Thoracic aorta (tissue), 2 donors: ENCODE measurements around the gene PKNOX2. TPM values are rescaled to one million over a fixed set of nuclear protein-coding genes. Genes with fewer than 3 reads are reported as not detected.

Experiments
- ATAC-seq: fragments of 150-250 bp; one replicate; pipeline ENCODE4 v1.8.0; 2017; ENCODE audit warnings: low read depth; ENCODE audit not compliant: insufficient number of reproducible peaks, low FRiP score
- DNase-seq: peaks from one replicate; pipeline ENCODE4 v3.0.0-alpha.2; 2020; ENCODE audit warnings: low spot score
- H3K27ac ChIP-seq, 2 donors: fragments of 200-600 bp; sonication (generic); 1 replicate in 1 of 2; 2 replicates in 1 of 2; pipeline ENCODE4 v1.5.1; 2016; ENCODE audit warnings: mild to moderate bottlenecking in 2 of 2, moderate library complexity in 2 of 2
- H3K27me3 ChIP-seq: fragments of 200-600 bp; sonication (generic); replicated peaks from 2 replicates; pipeline ENCODE4 v1.6.0; 2016; ENCODE audit warnings: mild to moderate bottlenecking; ENCODE audit not compliant: insufficient read depth
- H3K36me3 ChIP-seq: fragments of 200-600 bp; sonication (generic); one replicate; pipeline ENCODE4 v1.5.1; 2016
- H3K4me1 ChIP-seq, 2 donors: fragments of 200-600 bp; sonication (generic); 1 replicate in 1 of 2; 2 replicates in 1 of 2; pipeline versions ENCODE4 v1.5.1 to v1.6.0; 2016; ENCODE audit warnings: low read depth in 2 of 2, mild to moderate bottlenecking in 1 of 2; ENCODE audit not compliant: control insufficient read depth in 1 of 2
- H3K4me3 ChIP-seq: fragments of 200-600 bp; sonication (generic); 2 replicates; pipeline ENCODE4 v1.5.1; 2016; ENCODE audit warnings: mild to moderate bottlenecking
- H3K9me3 ChIP-seq: fragments of 200-600 bp; sonication (generic); 2 replicates; pipeline ENCODE4 v1.5.1; 2016
- total RNA-seq, 2 donors: library from RNA; depleted of rRNA; stranded (reverse); fragments of >200 nt; gene quantifications; one replicate each; pipeline versions ENCODE4 v1.1.0 to v1.2.3, GENCODE V29; 2016
- TF ChIP-seq, protein P1 (sequence below): fragments of 200-600 bp; sonication (generic); IDR thresholded peaks from one replicate; pipeline ENCODE4 v1.5.1; 2019; ENCODE audit warnings: antibody characterized with exemption

PKNOX2 gene
- total RNA-seq, 2 donors from 2014 or later = 1.4 to 9.2 TPM

DNA sequence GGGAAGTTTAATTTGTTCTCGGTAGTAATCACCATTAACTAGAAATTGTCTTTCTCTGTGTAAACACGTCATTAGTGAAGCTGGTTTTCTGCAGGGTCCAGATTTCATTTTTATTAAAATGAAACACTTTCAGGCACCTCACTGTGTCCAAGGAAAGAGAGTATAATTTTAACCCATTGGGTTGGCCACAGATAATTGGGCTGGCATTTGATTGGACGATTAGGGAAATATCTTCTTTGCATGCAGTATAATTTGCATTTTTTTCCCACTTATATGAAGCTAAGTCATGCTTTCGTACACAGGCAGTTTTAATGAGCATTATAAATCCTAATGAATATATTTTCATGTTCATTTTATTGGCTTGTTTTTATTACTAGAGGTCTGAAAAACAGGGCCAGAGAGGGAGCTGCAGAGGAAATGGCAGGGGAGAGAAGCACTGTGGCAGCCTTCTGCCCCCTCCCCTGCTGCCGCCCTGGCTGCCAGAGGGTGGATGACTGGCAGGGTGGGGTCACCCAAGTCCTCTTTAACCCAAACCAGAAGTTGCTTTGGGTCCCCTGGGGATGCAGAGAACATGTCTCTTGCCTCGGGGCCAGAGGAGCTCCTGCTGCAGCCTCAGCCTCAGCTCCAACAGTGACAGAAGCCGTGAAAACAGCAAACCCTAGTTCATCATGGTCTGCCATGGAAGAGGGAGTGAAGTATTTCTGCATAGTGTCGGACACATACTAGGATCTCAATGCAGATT is 93.9 kb downstream of the PKNOX2 start:
- H3K27me3 ChIP-seq = no peaks in the 10 kb centered on the region
- no peaks in the 10 kb centered on the region for H3K9me3 ChIP-seq
- H3K4me1 ChIP-seq = peaks cover 19 to 24% of the 10 kb centered on the region in 2 donors
- TF ChIP-seq, protein P1, sequence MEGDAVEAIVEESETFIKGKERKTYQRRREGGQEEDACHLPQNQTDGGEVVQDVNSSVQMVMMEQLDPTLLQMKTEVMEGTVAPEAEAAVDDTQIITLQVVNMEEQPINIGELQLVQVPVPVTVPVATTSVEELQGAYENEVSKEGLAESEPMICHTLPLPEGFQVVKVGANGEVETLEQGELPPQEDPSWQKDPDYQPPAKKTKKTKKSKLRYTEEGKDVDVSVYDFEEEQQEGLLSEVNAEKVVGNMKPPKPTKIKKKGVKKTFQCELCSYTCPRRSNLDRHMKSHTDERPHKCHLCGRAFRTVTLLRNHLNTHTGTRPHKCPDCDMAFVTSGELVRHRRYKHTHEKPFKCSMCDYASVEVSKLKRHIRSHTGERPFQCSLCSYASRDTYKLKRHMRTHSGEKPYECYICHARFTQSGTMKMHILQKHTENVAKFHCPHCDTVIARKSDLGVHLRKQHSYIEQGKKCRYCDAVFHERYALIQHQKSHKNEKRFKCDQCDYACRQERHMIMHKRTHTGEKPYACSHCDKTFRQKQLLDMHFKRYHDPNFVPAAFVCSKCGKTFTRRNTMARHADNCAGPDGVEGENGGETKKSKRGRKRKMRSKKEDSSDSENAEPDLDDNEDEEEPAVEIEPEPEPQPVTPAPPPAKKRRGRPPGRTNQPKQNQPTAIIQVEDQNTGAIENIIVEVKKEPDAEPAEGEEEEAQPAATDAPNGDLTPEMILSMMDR = no peak
- H3K27ac ChIP-seq = no peak overlapping the region
- ATAC-seq (no peak), DNase-seq (no peak)
- H3K36me3 ChIP-seq = no peaks in the 10 kb centered on the region
- no peak overlapping the region for H3K4me3 ChIP-seq

DNA sequence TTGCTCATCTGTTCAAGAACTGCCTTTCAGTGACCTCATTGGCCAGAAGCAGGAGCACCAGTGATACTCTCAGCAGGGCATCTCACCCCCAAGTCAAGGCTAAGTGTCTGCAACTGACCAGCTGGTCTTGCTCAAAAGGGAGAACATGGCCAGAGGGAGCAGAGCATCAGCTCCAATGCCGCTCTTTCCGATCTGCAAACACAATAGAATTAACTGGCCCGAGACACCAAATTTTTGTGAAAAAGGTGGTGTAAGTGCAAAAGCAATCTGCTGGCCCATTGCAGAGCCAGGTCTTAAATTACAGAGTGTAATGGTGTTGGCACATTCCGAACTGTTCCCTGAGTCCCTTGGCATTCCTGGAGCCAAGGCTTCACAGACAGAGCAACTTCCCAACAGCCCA is 97.0 kb downstream of the PKNOX2 start:
- no peaks in the 10 kb centered on the region for H3K36me3 ChIP-seq
- H3K4me3 ChIP-seq = no peak overlapping the region
- no peak for ATAC-seq
- H3K27me3 ChIP-seq = no peaks in the 10 kb centered on the region
- DNase-seq = no peak
- TF ChIP-seq, protein P1 = no peak
- H3K27ac ChIP-seq = no peak overlapping the region
- no peaks in the 10 kb centered on the region for H3K9me3 ChIP-seq
- H3K4me1 ChIP-seq = peaks cover 19 to 31% of the 10 kb centered on the region in 2 donors

DNA sequence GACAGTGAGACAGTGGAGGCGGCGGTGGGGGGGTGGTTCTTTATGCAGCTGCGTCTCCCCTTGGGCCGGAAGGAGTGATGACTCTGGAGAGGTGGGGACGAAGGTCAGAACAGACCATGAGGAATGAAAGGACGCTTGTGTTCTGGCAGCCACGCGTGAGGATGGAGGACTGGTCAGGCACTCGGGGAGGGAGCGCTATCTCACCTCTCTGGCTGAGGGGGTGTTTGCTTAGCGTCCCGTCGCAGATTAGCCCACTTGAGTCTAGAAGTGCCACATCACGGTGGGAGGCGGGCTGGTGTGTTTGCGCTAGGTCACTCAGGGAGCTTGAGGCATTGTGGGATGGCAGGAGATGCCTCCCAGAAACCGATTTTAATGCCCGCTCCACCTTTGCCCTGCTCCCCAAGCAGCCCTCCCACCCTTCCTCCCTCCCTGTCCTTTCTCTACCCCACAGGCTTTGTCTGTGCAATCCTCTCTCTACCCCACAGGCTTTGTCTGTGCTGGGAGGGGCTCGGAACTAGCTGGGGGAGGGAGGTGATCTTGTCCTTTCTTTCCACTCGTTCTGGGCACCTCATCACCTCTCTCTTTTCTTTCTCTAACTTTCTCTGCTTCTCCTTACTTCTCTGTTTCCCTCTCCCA is 97.8 kb downstream of the PKNOX2 start:
- ATAC-seq (no peak), DNase-seq (no peak)
- Histone ChIP-seq H3K9me3 (no peaks in the 10 kb centered on the region), H3K27me3 (no peaks in the 10 kb centered on the region), H3K27ac (peak overlapping the region in 1 of 2 donors; percentile 43), H3K4me1 (peaks cover 19 to 31% of the 10 kb centered on the region in 2 donors), H3K36me3 (no peaks in the 10 kb centered on the region), H3K4me3 (peak overlapping the region; percentile 51)
- TF ChIP-seq, protein P1 = no peak

DNA sequence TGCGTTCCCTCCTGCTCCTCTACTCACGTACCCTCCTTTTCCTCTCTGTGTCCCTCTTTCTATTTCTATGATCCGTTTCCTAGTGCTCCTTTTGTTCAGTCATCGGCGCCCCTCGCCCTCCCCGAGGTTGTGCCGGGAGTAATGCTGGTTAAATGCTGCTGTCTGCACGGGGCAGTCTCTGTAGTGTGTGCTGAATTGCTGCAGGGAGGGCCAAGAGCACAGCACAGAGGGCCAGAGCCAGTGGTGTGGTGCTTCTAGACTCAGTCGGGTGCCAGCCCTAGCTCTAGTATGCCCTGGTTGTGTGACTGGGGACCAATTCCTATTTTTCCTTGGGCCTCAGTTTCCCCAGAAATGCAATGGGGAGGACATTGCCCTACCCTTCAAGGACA is 98.3 kb downstream of the PKNOX2 start:
- H3K4me3 ChIP-seq = peak overlapping the region; percentile 51
- H3K4me1 ChIP-seq = peaks cover 19 to 31% of the 10 kb centered on the region in 2 donors
- TF ChIP-seq, protein P1 = no peak
- ATAC-seq (no peak), DNase-seq (no peak)
- H3K27me3 ChIP-seq = no peaks in the 10 kb centered on the region
- no peaks in the 10 kb centered on the region for H3K9me3 ChIP-seq
- H3K36me3 ChIP-seq = no peaks in the 10 kb centered on the region
- H3K27ac ChIP-seq = peak overlapping the region in 1 of 2 donors; percentile 43

DNA sequence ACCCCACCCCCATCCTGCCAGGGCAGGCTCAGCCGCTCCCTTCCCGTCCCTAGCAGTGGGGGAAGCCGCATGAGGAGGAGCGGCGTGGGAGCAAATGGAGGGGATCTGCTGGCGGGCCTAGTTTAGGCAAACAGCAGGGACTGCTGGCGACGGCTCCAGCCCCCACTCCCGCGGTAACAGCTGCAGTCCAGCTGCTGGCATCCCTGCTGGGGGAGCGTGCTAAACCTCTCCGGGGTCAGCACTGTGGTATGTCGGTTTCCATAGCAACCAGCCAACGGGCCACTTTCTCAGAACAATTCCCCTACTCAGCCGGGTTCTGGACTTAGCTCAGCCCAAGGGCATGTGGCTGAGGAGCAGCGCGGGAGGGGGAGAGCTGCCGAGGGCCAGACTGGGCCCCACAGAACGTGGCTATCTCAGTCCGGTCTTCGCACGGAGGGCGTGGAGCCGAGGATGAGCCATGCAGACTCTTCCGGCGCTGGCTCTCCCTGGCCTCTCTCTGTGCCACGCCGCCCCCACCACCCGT is 98.8 kb downstream of the PKNOX2 start:
- TF ChIP-seq, protein P1 = no peak
- Histone ChIP-seq H3K4me3 (peak overlapping the region; percentile 51), H3K4me1 (peaks cover 19 to 31% of the 10 kb centered on the region in 2 donors), H3K9me3 (no peaks in the 10 kb centered on the region), H3K27me3 (no peaks in the 10 kb centered on the region), H3K27ac (peak overlapping the region in 1 of 2 donors; percentile 43), H3K36me3 (no peaks in the 10 kb centered on the region)
- ATAC-seq (peak; percentile 41), DNase-seq (peak; percentile 37)
